ENCODE measurements around the gene GRP.

Gene GRP

DNA sequence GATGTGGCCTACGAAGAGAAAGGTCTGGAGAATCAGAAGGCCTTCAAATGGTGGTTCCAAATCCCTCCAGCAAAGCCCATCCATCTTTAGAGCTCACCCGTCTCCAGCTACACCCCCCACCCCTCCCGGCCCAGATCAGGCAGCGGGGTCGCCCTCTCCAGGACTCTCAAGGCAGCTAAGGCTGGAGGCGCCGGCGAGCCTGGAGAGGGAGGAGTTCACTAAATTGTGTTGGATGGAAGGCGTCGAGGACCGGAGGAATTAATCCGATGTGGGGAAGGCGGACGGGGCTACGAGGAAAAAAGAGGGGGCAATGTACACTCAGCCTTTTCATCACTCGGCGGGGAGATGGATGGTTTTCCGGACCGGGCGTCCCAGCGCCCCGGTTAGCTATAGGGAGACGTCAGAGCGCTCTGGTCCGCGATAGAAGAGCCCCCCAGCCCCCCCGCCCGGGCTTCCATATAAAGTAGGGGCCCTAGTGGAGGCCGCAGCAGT lies at the start of gene GRP:
GRP (plus strand) TSS at position 487 of the 492 bp plus-strand sequence. CDS start 108 bp downstream, outside the sequence.
- no peak for DNase-seq (ENCODE audit: low spot score)

DNA sequence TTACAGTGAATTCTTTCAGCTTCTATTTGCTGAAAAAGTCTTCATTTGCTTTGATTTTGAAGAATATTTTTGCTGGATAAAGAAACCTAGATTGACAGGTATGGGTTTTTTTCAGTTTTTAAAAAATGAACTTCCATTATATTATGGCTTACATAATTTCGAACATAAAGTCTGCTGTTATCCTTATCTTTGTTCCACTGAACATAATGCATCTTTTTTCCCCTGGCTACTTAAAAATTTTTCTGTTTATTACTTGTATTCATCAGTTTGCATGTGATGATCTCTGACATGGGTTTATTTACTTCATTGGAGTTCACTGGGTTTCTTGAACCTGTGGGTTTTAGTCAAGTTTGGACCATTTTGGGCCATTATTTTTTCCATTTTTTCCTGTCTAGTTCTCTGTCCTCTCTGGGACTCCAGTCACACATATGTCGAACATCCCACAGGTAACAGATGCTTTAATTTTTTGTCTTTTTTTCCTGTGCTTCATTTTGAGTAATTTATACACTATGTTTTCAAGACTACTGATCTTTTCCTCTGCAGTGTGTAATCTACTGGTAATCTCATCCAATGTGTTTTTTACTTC lies 47.2 kb upstream of the GRP start:
- DNase-seq (ENCODE audit: low spot score), result no peak

DNA sequence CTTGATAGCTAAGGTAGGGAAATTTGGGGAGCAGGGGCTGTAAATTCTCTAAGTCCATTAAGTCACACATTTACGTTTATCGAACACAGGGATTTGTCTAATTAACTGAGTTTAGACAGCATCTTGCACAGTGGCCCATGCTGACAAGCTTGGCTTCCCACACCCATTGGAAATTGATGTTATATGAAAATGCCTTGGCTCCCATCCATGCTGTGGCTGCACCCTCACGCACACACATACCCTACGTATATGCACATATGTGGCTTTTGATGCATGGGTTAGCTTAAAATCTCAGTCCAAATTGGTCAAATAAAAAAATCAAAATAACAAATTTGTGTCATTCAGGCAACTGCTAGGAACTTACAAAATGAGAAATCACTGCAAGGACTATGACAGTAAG lies 42.5 kb upstream of the GRP start:
- DNase-seq (ENCODE audit: low spot score), result no peak

DNA sequence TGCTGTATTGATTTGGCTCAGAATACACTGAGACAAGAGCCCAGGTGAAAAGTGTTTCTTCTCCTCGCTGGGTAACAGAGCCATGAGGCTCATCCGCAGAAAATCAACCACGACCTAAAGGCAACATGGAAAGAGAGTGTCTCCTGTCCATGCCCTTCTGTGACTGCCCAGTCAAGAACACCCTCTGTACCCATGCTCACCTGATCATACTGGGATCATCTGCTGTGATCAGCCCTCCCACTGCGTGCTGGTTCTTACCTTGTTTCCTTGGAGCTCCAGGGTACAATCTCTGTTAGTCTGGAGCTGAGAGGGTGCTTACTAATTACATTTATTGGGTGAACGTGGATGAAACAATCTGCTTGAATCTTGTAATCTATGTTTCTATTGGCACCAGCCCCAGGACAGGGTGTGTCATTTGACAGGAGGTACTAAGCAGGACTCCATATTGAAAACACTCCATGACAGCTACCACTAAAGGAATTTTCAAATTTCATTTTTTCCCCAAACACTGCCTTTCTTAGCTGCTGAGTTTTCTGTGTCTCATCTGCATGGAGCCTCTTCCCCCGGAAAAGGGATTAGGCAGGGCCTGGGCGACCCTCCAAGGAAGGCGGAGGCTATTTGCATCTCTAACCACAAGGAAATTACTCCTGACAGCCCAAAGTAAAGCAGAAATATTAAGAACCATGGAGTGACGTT lies 39.7 kb upstream of the GRP start:
- no peak for DNase-seq (ENCODE audit: low spot score)

DNA sequence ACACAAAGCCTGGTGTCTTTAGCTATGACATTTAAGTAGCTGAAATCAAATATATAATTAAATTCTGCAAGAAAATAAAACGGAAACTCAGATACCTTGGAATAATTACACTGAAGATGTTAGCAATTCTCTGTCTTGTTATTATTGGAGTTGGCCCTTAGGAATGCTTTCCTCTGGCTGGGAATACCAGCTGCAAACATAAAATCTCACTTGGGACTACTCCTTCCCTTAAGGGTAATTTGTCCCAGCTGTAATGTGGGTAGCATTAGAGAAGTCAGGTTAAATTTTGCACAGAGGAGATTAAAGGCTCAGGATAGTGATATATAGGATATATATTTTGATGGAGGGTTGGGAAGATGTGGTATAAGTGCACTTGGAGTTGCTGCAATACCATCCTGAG lies 37.3 kb upstream of the GRP start:
- no peak for DNase-seq (ENCODE audit: low spot score)

DNA sequence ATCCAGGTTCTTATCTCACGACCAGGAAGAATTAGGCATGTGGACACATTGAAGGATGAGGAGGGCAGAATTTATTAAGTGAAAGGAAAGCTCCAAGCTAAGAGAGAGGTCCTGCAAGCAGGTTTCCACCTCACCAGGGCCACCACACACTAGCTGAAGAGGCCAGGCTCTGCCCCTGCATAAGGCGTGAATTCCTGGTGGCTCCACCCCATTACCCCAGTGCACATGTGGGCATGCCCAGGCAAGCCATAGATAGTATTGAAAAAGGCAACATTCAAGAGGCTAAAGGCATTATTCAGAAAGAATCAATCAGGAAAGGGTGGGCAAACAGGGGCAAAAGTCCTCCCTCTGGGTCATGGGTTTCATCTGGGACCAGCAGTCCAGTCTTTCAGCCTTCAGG lies 30.9 kb upstream of the GRP start:
- DNase-seq (ENCODE audit: low spot score), result no peak

DNA sequence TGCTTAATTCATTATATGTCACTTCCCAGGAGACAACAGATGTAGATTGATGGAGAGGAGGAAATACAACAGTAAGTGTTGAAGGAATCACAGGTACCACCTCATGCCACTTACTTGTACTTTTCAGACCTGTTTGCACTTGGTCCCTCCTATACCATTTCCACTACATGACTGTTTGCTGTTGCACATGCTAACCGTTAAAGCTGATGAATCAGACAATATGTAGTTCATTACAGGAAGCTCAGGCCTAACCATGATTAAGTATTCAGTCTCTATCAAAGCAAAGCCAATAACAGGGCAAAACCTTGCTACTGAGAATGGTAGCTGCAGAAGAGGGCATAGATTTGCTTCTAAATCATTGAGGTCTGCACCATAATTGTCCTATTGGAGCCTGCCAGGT lies 30.2 kb upstream of the GRP start:
- DNase-seq (ENCODE audit: low spot score), result no peak

DNA sequence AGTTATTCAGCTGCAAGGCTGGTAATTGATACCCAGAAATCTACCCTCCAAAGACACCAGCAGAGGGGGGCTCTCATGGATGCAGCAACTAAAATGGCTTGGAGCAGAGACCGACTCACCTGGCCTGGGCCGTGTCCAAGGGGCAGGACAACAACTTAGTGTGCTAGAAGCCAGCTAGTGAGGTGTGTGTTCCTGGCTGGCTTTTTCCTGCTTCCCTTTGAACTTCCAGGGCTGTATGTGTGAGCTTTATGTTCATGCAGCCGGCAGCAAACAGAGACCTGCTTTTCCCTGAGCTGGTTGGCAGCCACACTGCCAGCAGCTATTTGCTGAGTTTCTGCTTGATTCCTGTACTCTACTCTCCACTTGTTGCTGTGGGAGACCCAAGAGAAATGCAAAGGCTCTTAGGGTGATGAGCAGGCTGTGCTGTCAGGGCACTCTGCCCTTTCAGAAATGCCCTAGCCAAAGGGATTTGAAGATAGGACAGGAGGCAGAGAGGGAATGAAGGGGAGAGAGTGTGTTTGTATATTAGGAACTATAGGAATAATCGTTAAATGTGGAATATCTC lies 23.7 kb upstream of the GRP start:
- no peak for DNase-seq (ENCODE audit: low spot score)

DNA sequence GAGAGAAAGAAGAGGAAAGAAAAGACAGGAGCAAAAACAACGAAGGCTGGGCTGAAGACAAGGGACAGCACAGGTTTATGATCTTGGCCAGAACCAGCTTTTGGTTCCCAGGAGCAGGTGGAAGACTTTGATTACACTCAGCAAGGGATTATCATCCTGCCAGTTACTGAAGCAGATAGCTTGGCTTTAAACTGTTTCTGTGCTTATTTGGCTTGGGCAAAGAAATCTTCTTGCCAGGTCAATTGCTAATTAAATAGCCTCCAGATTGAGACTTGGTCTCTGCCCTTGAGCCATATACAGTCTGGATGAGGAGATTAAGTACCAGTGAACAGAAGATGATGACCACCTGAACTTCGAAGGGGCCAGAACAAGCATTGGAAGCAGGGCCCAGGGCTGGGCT lies 22.3 kb upstream of the GRP start:
- DNase-seq (ENCODE audit: low spot score), result no peak

DNA sequence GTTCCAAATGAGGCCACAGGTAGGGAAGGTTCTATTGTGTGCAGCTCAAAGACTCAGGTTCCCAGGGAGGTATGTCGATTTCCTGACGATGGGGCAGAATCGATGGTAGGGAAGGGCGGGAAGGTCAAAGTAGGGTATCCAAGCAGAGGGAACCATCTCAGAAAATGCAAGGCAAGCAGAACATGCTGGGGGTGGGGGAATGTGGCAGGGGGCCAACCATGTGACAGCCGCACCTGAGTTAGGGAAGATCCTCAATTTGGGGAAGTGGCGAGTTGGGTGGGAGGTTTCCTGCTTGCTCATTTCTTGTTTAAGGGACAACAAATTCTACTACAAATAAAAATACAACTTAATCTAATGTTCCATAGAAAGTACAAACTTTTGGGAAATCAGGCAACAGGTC lies 21.7 kb upstream of the GRP start:
- DNase-seq (ENCODE audit: low spot score), result no peak

DNA sequence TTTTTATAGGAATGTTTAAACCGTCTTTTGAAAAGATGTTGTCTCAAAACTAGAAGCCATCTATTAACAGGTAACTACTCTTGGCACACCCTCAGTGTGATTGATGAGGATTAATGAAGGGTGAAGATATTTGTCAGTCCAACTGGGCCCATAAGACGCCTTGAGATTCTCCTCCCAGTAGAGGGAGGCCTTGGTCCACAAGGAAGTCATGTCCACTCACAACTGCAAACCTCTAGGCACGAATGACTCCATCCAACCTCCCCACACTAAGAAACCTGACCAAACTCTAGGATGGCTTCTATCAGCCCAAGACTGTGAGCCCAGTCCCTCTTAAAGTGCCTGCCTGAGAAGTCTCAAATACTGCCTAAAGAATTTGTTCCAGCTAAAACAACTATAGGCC lies 19.2 kb upstream of the GRP start:
- no peak for DNase-seq (ENCODE audit: low spot score)

DNA sequence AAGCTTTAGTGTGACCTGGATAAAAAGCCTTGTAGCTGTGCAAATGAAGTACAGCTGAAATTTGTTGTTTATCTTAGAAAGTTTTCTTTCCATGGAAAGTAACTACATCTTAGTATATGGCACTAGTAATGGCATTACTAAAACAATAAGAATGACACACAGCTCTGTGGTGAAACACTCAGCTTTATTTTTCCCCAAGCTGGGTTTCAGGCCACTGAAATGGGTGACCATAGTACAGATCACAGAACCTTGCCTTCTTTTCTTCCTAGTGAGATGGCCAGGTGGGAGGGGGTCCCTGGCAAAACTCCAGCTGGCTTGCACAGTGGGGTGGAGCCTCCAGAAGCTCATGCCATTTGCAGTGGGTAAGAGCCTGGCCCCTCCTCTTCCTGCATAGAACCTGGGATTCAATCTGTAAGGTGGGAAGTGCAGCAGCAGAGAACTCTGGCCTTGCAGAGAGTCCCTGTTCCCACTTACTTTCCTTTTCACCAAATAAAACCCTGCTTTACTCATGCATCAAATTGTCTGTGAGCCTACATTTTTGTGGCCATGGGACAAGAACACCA lies 17.6 kb upstream of the GRP start:
- DNase-seq (ENCODE audit: low spot score), result no peak

DNA sequence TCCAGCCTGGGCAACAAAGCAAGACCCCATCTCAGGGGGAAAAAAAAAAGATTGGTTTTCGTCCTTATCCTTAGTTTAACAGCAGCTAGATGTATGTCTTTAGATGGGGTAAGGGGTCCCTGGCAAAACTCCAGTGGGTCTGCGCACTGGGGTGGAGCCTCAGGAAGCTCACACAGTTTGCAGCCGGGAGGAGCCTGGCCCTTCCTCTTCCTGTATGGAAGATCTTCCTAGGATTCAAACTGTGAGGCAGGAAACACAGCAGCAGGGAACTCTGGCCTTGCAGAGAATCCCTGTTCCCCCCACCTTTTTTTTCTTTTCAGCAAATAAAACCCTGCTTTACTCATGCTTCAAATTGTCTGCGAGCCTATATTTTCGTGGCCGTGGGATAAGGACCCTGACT lies 12.5 kb upstream of the GRP start:
- DNase-seq (ENCODE audit: low spot score), result no peak

DNA sequence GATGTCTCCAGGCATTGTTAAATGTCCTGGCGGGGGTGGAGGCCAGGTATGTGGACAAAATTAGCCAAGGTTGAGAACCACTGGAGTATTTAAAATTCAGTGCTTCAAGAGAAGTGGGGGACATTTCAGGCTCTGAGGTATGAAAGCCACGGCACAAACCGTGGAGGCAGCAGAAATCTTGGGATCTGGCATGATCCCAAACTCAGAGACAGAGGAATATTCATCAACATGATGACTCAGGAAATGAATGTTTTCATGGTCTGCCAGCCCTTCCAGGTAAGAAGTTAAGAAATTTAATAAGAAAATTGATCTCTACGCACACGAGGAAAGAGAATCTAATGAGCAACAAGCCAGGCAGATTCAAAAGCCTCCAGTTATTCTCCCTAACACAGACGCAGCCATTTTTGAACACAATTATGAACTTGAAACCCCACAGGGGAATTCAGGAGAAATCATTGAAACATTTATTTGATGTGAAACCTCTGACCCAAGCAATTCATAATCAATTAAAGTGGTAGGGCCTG lies 11.3 kb upstream of the GRP start:
- DNase-seq (ENCODE audit: low spot score), result no peak

DNA sequence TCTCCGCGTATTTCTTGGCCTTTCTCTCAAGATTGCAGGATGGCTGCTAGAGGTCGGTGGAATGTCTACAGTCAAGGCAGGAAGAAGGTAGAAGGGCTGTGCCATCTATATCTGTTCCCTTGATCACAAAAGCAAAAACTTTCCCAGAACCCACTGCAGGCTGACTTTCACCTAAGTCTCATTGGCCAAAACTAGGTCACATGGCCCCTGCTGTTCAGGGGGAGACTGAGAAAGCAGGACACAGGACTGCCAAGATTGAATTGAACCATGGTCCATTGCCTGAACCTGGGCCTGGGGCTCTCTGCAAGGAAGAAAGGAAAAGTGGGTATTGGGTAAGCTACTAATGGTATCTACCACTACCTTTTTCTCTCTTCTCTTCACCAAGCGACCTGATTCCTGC lies 9.7 kb upstream of the GRP start:
- DNase-seq (ENCODE audit: low spot score), result no peak

DNA sequence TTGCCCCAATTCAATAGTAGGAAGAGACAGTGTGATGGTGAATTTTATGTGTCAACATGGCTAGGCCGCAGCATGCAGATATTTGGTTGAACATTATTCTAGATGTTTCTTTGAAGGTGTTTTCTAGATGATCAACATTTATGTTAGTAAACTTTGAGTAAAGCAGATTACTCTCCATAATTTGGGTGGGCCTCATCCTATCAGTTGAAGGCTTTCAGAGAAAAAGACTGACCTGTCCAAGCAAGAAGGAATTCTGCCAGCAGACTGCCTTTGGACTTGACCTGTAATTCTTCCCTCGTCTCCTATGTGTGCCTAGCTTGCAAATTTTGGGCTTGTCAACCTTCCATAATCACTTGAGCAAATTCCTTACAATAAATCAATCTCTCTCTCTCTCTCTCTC lies 8.3 kb upstream of the GRP start:
- DNase-seq (ENCODE audit: low spot score), result no peak

DNA sequence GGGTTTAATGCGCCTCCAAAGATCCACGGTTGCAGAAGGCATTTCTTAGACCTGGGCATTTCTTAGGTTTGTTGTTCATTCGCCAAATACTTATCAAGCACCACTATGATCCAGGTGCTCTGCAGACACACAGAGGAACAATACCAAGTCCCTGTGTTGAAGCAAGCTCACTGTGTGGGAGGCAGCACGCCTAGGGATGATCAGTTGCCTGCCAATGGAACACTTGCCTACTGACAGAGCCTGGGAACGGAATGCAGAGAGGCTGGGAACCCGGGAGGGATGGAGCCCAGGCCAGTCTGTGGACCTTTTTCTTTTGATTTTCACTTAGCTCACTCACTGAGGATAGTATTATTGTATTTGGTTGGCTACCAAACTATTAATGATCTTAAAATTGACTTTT lies 1.9 kb upstream of the GRP start:
- DNase-seq (ENCODE audit: low spot score), result no peak

DNA sequence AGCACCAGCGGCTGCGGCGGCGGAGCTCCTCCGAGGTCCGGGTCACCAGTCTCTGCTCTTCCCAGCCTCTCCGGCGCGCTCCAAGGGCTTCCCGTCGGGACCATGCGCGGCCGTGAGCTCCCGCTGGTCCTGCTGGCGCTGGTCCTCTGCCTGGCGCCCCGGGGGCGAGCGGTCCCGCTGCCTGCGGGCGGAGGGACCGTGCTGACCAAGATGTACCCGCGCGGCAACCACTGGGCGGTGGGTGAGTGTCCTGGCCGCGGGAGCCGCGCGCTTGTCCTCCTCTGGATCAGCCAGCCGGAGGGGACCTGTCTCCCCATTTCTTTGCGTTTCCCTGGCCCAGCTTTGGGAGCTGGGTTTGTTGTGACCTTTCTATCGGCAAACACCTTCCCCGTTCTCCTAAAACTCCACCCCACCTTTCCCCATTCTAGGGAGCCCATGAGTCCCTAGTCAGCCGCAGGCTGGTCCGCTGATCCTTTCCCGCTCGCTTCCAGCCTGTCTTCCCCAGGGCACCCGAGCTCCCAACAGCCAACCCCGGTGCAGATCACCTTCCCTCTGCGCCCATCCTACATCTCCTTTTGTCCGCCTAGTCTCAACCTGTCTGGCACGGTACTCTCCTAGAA lies 316 bp downstream of the GRP start:
- no peak for DNase-seq (ENCODE audit: low spot score)

DNA sequence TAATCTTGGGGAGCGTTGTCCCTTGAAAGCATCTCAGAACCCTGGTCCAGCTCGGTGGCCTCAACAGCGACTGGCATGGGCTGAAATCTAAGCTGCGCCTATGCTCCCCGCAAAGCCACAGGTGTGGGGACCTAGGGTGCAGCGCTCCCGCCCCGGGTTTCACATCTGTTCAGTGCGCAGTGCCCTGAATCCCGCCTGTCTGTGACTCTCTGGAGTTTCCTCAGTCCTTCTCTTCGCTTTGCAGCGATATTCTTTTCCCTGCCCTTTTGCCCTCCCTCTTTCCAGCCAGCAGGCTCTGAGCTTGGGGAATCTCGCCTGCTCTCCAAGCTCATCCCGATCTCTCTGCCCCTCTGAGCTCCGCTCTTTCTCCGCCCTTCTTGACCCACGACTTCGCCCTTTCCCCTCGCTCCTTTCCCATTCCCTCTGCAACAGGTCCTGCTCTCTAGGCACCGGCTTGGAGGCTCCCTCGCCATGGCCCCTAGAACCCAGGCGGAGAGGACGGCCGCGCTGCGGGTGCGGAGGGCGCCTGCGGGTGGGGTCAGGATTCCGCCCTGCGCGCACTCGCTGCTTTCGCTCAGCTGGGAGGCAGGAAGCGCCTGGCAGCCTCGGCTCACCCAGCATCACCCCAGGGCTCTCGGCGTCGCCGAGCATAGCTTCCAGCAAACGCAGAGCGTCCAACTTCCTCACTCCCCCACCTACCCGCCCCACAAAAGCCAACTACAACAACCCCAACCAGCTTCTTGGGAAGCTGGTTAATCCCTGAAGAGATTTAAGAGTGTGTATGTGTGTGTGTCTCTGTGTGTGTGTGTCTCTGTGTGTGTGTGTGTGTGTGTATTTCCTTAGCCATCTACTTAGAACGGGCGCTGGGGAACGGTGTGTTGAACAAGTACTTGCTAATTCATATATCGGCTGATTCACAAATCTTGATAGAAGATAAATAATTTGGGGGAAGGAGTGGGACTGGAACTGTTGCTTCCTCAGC lies 1.1 kb downstream of the GRP start:
- DNase-seq (ENCODE audit: low spot score), result no peak

DNA sequence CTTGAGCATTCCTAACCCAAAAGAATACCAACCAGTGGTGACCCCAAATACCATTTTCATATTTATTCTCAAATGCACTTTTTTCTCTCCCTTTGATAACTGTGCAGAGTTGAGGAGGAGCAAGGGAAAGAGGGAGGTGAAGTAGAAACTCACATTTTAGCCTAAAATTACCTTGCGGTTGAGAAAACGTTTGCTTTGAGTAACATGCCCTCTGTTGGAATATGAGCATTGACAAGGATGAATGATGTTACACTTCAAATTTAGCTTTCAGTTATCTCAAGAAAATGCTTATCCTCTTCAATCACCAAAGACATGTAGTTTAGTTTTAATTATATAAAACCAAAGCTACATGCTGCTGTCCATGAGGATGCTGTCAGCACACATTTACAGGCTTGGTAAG lies 2.4 kb downstream of the GRP start:
- no peak for DNase-seq (ENCODE audit: low spot score)

DNA sequence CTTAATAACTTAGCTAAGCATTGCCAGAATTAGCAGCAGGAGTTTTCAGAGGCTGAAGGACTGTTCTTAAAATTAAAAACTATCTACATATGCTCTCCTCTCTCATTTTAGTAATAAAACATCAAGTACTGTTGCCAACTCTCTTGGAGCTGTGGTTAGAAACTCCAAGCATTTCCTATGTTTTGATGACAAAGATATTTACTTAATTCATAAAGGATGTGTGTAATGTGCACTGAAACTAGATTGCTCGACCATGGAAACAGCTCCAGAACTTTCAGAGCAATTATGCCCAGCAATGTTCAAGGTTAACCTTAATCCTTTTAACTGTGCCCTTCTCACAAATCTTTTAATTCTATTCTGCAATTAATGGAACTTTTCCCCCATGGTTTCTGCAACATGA lies 8.4 kb downstream of the GRP start:
- DNase-seq (ENCODE audit: low spot score), result no peak

DNA sequence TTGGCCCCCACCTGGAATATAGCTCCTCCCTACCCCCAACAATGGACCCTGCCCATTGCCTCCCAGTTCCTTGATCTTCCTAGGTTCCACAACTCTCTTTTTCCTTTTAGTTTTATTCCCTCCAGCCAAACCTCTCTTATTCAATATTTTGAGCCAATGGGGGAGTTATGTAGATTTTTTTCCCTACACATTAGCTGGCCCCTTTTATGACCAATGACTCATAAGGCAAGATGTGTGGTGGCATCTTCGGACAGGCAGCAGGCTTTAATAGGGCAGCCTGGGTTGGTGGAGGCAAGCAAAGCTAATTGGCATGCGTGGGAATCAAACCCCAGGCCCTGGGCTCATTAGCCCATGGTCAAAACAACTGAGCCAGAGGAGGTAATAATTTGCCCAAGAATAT lies 9.2 kb downstream of the GRP start:
- no peak for DNase-seq (ENCODE audit: low spot score)
